Activated CD8-positive, alpha-beta T cell treated with anti-CD3 and anti-CD28 coated beads, Interleukin-2, amount 10 ng/mL, durations not matched to agents 7 days and 5 days (primary cell): Measurements from ENCODE around the gene GVQW3. TPM values are rescaled to one million over a fixed set of nuclear protein-coding genes. Genes with fewer than 3 reads are reported as not detected.
A peak's percentile ranks its signal among the peaks of the same experiment; 100 is the strongest.

ENCODE experiments used
- ATAC-seq: fragments of 150-1000 bp; cut with Tn5 transposase; one replicate; pipeline ENCODE4 v1.10.0; 2021; ENCODE audit warnings: moderate library complexity
- CTCF ChIA-PET: fragments of 350-600 bp; sonication (Branson Sonifier 250); formaldehyde crosslinking; loops from one replicate; lab custom pipeline; 2021; ENCODE audit warnings: antibody characterized with exemption; lab: Charles Lee
- POLR2A ChIA-PET: fragments of 350-600 bp; sonication (Branson Sonifier 250); formaldehyde crosslinking; loops from one replicate; lab custom pipeline; 2021; ENCODE audit warnings: antibody characterized with exemption; lab: Charles Lee
- DNase-seq: peaks from one replicate; pipeline ENCODE4 v3.0.0-alpha.2; 2020
- H3K27ac Mint-ChIP-seq: one replicate; pipeline ENCODE4 v1.8.0; 2021; ENCODE audit warnings: mild to moderate bottlenecking, mixed read lengths
- H3K27me3 Mint-ChIP-seq: one replicate; pipeline ENCODE4 v1.8.0; 2021; ENCODE audit warnings: low read depth, mixed read lengths
- H3K36me3 Mint-ChIP-seq: one replicate; pipeline ENCODE4 v1.8.0; 2021; ENCODE audit warnings: low read depth, mixed read lengths
- H3K4me1 Mint-ChIP-seq: one replicate; pipeline ENCODE4 v1.8.0; 2021; ENCODE audit warnings: low read depth, mixed read lengths
- H3K4me3 Mint-ChIP-seq: one replicate; pipeline ENCODE4 v1.8.0; 2021; ENCODE audit warnings: mild to moderate bottlenecking, mixed read lengths
- H3K9me3 Mint-ChIP-seq: one replicate; pipeline ENCODE4 v1.8.0; 2022; ENCODE audit warnings: mixed read lengths; ENCODE audit not compliant: insufficient read depth
- total RNA-seq, 2 experiments: library from RNA; stranded (reverse); gene quantifications; one replicate each; pipeline ENCODE4 v1.2.3, GENCODE V29; 2021

The GVQW3 gene
- total RNA-seq, 2 experiments from 2014 or later = 3.5 to 4.0 TPM

DNA sequence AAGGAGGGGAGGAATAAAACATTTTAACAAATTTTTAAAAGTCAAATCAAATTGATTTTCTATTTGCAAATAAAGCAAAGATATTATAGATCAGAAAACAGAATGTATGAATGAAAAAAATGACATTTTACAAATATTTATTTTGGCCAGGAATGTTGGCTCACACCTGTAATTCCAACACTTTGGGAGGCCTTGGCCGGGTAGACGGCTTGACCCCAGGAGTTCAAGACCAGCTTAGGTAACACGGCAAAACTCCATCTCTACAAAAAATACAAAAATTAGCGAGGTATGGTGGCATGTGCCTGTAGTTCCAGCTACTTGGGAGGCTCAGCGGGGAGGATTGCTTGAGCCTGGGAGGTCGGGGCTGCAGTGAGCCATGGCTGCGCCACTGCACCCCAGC is 18.4 kb upstream of the GVQW3 start:
- no peaks in the 10 kb centered on the region for H3K27me3 Mint-ChIP-seq
- DNase-seq = no peak
- H3K4me3 Mint-ChIP-seq = no peak overlapping the region
- no peak overlapping the region for H3K27ac Mint-ChIP-seq
- ChIA-PET POLR2A (no interaction called here), CTCF (no interaction called here)
- no peak for ATAC-seq
- peaks cover 5% of the 10 kb centered on the region for H3K4me1 Mint-ChIP-seq
- no peaks in the 10 kb centered on the region for H3K9me3 Mint-ChIP-seq
- peaks cover 36% of the 10 kb centered on the region for H3K36me3 Mint-ChIP-seq

GRCh38 chr11:76365038-76365679 is 16.0 kb upstream of the GVQW3 start:
- Mint-ChIP-seq H3K27me3 (no peaks in the 10 kb centered on the region), H3K9me3 (no peaks in the 10 kb centered on the region), H3K4me3 (no peak overlapping the region), H3K27ac (no peak overlapping the region), H3K36me3 (peaks cover 22% of the 10 kb centered on the region), H3K4me1 (peaks cover 5% of the 10 kb centered on the region)
- ATAC-seq (no peak), DNase-seq (no peak)
- ChIA-PET POLR2A (no interaction called here), CTCF (no interaction called here)

DNA sequence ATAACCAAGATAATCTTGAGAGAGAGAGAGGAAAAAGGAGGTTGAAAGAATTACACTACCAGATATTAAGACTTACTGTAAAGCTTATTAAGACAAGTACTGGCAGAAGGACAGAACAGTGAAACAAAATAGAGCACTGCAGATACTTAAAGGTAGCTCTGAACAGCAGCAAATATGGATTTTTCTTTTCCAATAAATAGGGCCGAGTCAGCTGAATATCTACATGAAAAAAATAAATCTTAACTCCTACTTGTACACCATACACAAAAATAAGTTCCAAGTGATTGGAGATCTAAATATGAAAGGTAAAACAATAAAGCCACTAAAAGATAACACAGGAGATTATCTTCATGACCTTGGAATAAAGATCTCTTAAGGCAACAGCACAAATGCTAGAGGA is 12.6 kb upstream of the GVQW3 start:
- H3K4me1 Mint-ChIP-seq = peaks cover 15% of the 10 kb centered on the region
- DNase-seq (no peak), ATAC-seq (no peak)
- H3K36me3 Mint-ChIP-seq = peaks cover 10% of the 10 kb centered on the region
- CTCF ChIA-PET = no interaction called here
- H3K27me3 Mint-ChIP-seq = no peaks in the 10 kb centered on the region
- no peak overlapping the region for H3K4me3 Mint-ChIP-seq
- POLR2A ChIA-PET = no interaction called here
- H3K27ac Mint-ChIP-seq = no peak overlapping the region
- H3K9me3 Mint-ChIP-seq = no peaks in the 10 kb centered on the region

- POLR2A ChIA-PET = no interaction called here
Observed at GRCh38 chr11:76369406-76369805, 11.7 kb upstream of the GVQW3 start.

DNA sequence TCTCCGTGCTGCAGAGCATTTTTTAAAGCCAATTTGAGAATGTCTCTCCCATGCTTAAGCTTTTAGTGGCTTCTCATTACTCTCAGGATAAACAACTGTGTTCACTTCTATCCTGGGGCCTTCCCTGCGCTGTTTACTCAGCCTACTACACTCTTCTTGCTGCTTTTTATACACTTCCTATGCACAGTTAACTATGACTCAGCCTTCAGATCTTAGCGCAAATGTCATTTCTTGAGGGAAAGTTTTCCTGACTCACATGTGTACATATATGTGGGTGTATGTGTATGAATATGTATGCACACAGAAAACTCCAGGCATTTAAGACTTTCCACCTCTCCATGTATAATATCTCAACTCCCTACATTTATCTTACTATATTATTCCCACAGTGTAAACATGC is 10.0 kb upstream of the GVQW3 start:
- peak; percentile 42 for ATAC-seq
- Mint-ChIP-seq H3K36me3 (no peaks in the 10 kb centered on the region), H3K4me3 (no peak overlapping the region), H3K4me1 (peaks cover 19% of the 10 kb centered on the region), H3K27me3 (no peaks in the 10 kb centered on the region), H3K9me3 (no peaks in the 10 kb centered on the region), H3K27ac (no peak overlapping the region)
- ChIA-PET POLR2A (interaction anchor here (0.7 kb wide), 1 partner anchor 9 kb away, joined by 4 read pairs; no protein-coding TSS in a partner anchor), CTCF (interaction anchor here (0.9 kb wide), 1 partner anchor 164 kb away, joined by 3 read pairs; no protein-coding TSS in a partner anchor)
- no peak for DNase-seq

More at GRCh38 chr11:76369406-76369805, 11.7 kb upstream of the GVQW3 start:
- H3K27me3 Mint-ChIP-seq = no peaks in the 10 kb centered on the region
- peaks cover 8% of the 10 kb centered on the region for H3K36me3 Mint-ChIP-seq
- H3K4me1 Mint-ChIP-seq = peaks cover 21% of the 10 kb centered on the region
- ATAC-seq (no peak), DNase-seq (no peak)
- H3K27ac Mint-ChIP-seq = no peak overlapping the region
- no peak overlapping the region for H3K4me3 Mint-ChIP-seq
- CTCF ChIA-PET = no interaction called here
- H3K9me3 Mint-ChIP-seq = no peaks in the 10 kb centered on the region

DNA sequence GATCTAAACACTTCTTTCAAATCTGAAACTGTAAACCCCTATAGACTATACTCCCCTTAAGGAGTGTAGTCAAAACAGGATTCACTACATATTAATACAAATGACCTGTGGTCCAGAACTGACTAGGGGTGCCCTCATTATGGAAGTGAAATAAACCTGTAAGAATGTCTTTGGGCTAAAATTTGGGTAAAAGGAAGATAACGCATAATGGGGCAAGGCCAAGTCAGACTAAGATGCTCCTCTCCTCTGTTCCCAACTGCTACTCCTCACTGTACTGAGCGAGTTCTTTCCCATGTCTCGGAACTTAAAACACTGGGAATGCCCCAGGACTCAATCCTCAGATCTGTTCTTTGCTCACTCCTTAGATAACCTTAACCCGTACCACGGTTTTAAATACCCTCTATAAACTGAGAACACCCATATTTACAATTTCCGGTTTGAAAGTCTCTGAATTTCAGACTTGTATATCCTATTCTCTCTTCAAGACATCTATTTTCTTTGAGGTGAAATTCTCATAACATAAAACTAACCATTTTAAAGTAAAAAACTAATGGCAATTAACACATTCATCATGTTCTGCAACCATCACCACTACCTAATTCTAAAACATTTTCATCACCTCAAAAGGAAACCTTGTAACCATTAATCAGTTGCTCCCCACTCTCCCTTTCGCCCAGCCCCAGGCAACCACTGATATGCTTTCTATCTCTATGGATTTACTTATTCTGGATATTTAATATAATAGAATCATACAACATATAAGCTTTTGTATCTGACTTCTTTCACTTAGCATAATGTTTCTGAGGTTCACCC is 4.2 kb upstream of the GVQW3 start:
- H3K4me1 Mint-ChIP-seq = peaks cover 45% of the 10 kb centered on the region
- no peaks in the 10 kb centered on the region for H3K27me3 Mint-ChIP-seq
- H3K9me3 Mint-ChIP-seq = no peaks in the 10 kb centered on the region
- no peak overlapping the region for H3K4me3 Mint-ChIP-seq
- CTCF ChIA-PET = no interaction called here
- no peak overlapping the region for H3K27ac Mint-ChIP-seq
- H3K36me3 Mint-ChIP-seq = peaks cover 11% of the 10 kb centered on the region
- POLR2A ChIA-PET = no interaction called here
- no peak for DNase-seq
- no peak for ATAC-seq

DNA sequence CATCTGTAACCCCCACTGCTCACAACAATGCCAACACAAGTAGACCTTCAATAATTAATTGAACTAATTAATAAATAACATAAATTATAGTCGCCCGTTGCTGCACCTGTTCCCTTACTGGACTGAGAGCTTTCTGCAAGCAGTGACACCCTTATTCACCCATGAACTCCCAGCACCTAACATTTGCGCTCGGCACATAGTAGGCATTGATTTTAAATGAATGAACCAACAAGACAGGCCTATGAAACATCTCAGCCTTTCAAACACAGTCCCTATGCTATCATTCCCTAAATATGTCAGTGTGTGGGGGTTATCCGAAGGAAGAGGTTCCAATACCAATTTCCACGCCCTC is 1.3 kb upstream of the GVQW3 start:
- DNase-seq (no peak), ATAC-seq (no peak)
- Mint-ChIP-seq H3K9me3 (no peaks in the 10 kb centered on the region), H3K36me3 (peaks cover 11% of the 10 kb centered on the region), H3K4me1 (peaks cover 48% of the 10 kb centered on the region), H3K27me3 (no peaks in the 10 kb centered on the region), H3K27ac (peak overlapping the region; percentile 96), H3K4me3 (peak overlapping the region; percentile 94)
- ChIA-PET CTCF (interaction anchor here (1.1 kb wide), 1 partner anchor 172 kb away, joined by 5 read pairs; no protein-coding TSS in a partner anchor), POLR2A (interaction anchor here (0.7 to 1.6 kb wide), 3 partner anchors 9 to 170 kb away, joined by 3 to 6 read pairs (median 4); no protein-coding TSS in a partner anchor)

DNA sequence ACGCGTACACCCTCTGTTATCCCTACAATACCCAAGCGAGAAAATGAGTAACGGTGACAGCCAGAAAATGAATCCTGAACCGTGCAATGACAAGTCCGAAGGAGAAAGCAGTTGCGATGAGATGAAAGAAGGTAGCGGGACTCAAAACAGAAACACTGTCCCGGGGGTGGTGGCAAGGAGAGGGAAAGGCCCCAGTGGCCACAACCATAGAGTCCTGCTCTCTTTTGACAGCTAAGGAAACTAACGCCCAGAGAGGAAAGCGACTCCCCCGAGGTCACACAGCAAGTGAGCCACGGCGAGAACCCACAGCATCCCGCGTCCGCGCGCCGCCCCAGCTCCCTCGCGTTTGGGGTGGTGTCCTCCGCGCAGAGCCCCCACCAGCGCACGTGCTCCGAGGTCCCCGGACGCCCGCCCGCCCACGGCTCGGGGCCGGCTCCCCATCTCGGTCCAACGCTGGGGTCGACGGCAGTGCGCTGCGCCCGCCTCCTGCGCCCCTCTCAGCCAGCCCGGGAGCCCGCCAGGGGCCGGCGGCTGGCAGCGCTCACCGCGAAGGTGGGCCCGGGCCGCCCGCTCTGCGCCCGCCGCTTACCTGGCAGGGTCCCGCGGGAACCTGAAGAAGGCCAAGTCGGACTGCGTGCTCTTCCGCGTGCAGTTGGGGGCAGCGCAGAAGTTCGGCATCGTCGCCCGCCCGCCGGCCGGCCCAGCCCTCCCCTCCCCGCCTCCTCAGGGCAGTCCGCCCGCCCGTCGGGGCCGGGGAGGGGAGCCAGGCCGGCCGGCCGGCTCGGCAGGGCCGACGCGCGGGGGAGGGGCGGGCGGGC is 755 bp upstream of the GVQW3 start:
- Mint-ChIP-seq H3K4me1 (peaks cover 48% of the 10 kb centered on the region), H3K9me3 (no peaks in the 10 kb centered on the region), H3K27me3 (no peaks in the 10 kb centered on the region), H3K4me3 (peak overlapping the region; percentile 94), H3K27ac (peak overlapping the region; percentile 96), H3K36me3 (peaks cover 11% of the 10 kb centered on the region)
- POLR2A ChIA-PET = interaction anchor here (0.7 to 1.6 kb wide), 3 partner anchors 10 to 170 kb away, joined by 3 to 6 read pairs (median 4); no protein-coding TSS in a partner anchor
- CTCF ChIA-PET = interaction anchor here (1.1 kb wide), 1 partner anchor 173 kb away, joined by 5 read pairs; no protein-coding TSS in a partner anchor
- DNase-seq (peak; percentile 66), ATAC-seq (peak; percentile 64)

DNA sequence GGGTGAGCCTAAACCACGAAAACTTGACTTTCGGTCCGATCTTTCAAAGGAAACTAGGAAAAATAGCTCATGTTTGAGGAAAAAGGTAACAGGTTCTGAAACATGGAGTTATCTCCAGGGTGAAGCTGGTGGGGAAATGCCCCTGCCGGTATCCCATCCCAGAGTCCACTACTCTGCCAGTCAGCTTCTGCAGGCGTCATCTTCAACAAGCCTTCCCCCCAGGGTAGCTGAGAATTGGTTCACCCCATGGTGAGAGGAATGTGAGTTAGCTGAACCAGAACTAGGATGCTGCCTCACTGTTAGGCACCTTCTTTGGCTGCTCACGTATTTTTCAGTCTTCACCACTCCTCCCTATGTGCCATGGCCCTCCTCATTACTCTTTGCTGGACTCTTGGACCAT is 1.1 kb downstream of the GVQW3 start:
- Mint-ChIP-seq H3K9me3 (no peaks in the 10 kb centered on the region), H3K27ac (no peak overlapping the region), H3K36me3 (peaks cover 11% of the 10 kb centered on the region), H3K4me1 (peaks cover 42% of the 10 kb centered on the region), H3K27me3 (no peaks in the 10 kb centered on the region), H3K4me3 (peak overlapping the region; percentile 58)
- ATAC-seq (no peak), DNase-seq (no peak)
- POLR2A ChIA-PET = interaction anchor here (0.7 to 1.1 kb wide), 2 partner anchors 64 to 473 kb away, joined by 3 read pairs; no protein-coding TSS in a partner anchor
- CTCF ChIA-PET = interaction anchor here (0.7 to 2.4 kb wide), 3 partner anchors 38 to 174 kb away, joined by 3 to 8 read pairs (median 5); no protein-coding TSS in a partner anchor

DNA sequence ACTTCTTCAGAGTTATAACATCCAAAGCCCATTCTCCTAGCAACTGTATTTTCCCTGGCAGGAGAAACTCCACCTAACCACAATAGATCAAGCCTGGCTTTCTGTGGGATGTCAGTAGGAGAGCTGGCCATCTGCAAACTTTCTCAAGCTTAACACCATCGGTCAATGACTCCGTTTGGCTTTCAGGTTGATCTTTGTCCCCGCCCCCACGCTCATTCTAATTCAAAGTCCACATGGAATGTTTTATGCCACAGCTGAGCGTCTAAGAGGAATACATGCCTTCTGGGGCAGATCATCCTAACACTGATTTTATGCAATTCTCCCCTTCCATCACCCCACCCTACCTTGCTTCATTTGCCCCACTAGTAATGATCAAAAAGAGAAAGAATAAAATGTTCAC is 4.8 kb downstream of the GVQW3 start:
- ChIA-PET CTCF (no interaction called here), POLR2A (no interaction called here)
- DNase-seq (no peak), ATAC-seq (no peak)
- peaks cover 3% of the 10 kb centered on the region for H3K36me3 Mint-ChIP-seq
- H3K27ac Mint-ChIP-seq = no peak overlapping the region
- H3K4me1 Mint-ChIP-seq = peaks cover 21% of the 10 kb centered on the region
- no peaks in the 10 kb centered on the region for H3K27me3 Mint-ChIP-seq
- H3K4me3 Mint-ChIP-seq = no peak overlapping the region
- H3K9me3 Mint-ChIP-seq = no peaks in the 10 kb centered on the region

- Mint-ChIP-seq H3K4me3 (no peak overlapping the region), H3K27ac (no peak overlapping the region), H3K36me3 (no peaks in the 10 kb centered on the region), H3K27me3 (no peaks in the 10 kb centered on the region), H3K4me1 (peaks cover 4% of the 10 kb centered on the region), H3K9me3 (no peaks in the 10 kb centered on the region)
- ATAC-seq (no peak), DNase-seq (no peak)
- ChIA-PET POLR2A (no interaction called here), CTCF (no interaction called here)
Observed at GRCh38 chr11:76388408-76388807, 7.3 kb downstream of the GVQW3 start.
